HT1080 (cell line): ENCODE results near the gene DDX17. TPM values are rescaled to one million over a fixed set of nuclear protein-coding genes. Genes with fewer than 3 reads are reported as not detected.

ENCODE experiments used
- DNase-seq: peaks from one replicate; pipeline ENCODE4 v3.0.0-alpha.2; 2015; ENCODE audit warnings: low read depth
- polyA plus RNA-seq, 2 experiments: library from polyadenylated mRNA; depleted of rRNA; stranded (reverse); fragments of >200 nt; gene quantifications; 2 replicates each; pipeline ENCODE4 v1.2.3, GENCODE V29; 2015
- total RNA-seq: library from RNA; depleted of rRNA; stranded (reverse); fragments of >200 nt; shearing (Covaris generic); gene quantifications from 2 replicates; pipeline ENCODE4 v1.2.3, GENCODE V29; 2014; rRNA removed

Gene DDX17
- 241 and 292 TPM in 2 replicates for total RNA-seq
- polyA plus RNA-seq (2015; cell fraction: cytosol; rRNA removed), result 85.9 and 95.6 TPM in 2 replicates
- polyA plus RNA-seq (2015; cell fraction: nucleus; rRNA removed), result 889 and 1,102 TPM in 2 replicates

DNA sequence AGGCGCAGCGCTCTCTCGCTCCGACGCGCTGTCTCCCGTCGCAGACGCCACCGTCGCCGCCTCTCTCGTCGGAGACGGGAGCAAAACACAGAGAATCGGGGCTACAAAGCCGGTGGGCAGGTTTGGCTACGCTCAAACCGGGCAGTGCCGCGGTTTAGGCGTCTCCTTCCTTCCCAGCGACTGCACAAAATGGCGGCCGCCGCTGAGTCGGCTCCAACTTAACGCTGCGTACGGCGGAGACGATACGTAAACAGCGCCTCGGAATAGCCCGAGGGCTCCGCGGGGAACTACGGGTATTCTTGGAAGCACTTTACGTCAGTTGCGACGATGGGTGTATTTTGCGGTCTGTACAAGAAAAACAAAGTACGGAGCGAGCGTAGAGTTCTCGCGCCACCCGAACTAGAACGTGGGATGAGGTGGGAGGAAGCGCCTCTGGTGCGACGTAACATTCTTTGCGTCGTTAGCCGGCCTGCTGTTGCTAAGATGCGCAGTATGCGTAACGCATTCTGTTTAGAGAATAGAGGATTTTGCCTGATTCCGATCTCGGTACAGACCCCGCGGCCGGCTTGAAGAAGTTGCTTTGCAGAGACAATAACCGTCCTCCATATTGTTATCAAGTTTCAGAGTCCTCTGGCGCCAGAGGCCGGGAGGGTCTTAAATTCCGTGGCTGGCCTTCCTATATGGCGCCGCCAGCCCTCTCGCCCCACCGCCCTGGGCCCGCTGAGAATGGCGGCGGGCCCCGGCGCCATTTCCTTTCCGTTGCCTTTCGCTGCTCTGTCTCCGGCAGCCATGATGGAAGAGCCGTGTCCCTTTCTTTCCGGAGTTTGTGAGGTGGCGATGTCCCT is at the start of gene DDX17:
Gene DDX17 (minus strand): TSS at position 194 of the 845 bp plus-strand sequence.
- peak; percentile 95 for DNase-seq

DNA sequence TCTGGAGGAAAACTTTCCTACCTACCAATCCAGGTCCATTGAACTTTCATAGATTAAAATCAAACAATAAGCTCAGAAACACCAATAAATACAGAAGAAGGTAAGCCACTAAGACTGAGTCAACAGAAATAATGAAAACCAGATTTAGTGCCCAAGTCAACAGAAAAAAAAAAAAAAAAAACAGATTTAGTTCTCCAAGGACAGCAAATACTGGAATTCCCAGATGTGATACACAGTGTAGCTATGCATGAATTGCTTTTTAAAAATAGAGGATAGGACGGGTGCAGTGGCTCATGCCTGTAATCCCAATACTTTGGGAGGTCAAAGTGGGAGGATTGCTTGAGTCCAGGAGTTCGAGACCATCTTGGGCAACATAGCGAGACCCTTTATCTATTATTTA is 48.2 kb upstream of the DDX17 start:
- DNase-seq, result no peak

DNA sequence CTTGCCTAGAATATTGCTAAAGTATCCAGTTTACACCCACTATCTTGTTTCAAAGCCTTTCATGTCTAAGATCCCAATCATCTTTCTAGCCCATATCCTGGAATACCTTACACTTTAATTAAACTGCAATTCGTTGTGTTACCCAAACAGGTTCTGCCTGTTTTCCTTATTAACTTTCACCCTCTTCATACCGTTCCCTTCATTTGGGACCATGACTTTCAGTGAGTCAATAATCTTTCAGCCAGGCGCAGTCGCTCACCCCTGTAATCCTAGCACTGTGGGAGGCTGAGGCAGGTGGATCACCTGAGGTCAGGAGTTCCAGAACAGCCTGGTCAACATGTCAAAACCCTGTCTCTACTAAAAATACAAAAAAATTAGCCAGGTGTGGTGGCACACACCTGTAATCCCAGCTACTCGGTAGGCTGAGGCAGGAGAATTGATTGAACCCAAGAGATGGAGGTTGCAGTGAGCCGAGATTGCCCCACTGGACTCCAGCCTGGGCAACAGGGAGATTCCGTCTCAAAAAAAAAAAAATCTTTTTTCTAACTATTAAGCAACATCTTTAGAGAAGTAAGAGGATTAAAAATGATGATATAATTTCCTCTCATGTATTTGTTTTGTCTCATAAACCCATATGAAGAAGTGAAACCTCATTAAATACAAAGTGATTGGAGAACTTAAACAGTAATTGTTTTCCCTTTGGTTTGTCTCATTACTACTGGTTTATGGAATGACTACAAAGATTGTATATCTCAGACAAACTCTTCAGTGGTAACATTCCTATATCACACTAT is 43.2 kb upstream of the DDX17 start:
- no peak for DNase-seq

DNA sequence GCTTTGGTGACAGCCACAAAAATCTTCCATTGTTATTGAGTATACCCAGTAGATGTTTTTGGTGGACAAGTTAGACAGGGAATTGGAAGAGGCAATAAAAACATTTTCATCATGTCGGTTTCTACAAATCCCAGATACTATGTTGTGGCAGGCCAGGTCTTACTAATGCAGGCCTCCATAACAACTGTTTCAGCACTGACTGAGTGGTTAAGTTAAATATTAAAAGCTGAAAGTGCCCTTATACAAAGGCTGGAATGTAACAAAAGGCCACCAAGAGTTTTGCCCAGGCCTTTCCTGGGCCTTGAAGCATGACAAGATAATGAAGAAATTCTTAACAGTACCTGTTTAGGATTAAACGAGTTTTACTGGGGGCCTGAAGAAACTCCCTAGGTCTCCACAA is 34.6 kb upstream of the DDX17 start:
- DNase-seq, result no peak

DNA sequence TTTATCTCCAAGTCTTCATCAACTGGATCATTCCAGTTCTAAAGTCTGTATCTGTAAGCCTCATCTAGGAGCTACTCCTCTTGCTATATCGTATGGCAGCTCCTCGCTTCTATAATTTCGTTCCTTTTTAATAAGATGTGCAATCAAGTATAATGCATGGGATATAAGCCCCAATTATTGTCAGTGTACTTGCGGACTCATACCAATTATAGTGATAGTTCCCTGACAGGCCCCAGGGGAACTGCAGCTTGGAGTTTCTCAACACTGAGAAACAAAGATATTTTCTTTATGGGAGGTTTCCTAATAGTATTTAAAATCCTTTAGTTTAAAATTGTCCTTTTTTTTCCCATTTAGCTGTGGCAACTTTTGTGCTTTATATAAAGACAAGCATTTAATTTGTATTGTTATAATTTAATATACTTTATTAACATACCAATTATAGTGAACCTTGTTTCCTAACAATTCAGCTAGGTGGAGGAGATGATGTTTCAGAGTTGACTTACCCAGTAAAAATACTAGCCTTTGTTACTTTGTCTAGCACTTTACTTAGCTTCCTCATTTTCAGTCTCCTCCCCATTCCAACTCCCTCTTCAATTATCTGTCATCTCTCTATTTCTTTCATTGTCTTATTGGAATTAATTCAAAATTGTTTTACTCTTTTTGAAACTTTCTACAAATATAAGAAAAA is 25.3 kb upstream of the DDX17 start:
- DNase-seq, result no peak

DNA sequence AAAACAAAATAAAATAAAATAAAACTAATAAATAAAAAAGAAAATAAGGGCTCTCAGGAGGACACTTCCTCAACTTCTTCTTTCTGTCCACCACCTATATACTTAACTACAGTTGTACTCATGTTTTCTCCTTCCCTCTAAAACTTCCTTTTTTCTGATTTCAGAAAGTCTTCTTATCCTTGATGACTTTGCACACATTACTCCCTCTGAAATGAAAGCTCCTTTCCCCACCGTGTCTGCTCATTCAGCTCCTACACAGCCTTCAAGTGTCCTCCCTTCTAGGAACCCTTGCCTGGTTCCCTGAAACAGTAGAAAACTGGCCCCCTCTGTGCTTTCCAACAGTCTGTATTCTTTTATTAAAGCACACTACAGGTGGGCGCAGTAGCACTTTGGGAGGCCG is 18.3 kb upstream of the DDX17 start:
- DNase-seq, result no peak

DNA sequence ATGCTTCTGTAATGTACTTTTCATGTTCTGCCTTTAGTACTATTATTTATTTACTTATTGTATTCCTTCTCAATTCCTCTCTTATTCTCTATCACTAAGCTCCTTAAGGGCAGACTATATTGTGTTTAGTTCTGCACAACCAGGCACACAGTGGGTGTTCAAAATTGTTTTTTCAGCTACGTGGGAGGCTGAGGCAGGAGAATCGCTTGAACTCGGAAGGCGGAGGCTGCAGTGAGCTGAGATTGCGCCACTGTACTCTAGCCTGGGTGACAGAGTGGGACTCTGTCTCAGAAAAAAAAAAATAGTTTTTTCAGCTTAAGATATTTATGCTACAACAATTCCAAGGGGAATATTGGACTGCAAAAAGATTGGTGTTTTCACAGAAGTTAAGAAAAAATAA is 17.4 kb upstream of the DDX17 start:
- no peak for DNase-seq

DNA sequence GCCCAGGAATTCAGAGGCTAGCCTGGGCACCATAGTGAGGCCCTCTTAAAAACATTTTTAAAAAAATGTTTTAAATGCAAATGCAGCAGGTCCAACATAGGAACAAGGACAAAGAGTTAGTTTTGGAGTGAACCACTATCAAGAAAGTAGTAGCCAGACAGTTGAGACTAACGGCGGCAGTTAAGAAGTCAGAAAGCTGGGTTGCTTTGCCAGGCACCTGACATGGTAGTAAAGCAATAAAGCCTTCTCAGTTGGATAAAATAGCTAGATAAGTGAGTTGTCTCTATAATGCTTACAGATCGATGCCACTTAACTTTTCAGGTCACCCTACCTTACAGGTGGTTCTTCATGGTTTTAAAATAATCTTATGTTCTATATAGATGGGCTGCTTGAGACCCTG is 16.9 kb upstream of the DDX17 start:
- no peak for DNase-seq

DNA sequence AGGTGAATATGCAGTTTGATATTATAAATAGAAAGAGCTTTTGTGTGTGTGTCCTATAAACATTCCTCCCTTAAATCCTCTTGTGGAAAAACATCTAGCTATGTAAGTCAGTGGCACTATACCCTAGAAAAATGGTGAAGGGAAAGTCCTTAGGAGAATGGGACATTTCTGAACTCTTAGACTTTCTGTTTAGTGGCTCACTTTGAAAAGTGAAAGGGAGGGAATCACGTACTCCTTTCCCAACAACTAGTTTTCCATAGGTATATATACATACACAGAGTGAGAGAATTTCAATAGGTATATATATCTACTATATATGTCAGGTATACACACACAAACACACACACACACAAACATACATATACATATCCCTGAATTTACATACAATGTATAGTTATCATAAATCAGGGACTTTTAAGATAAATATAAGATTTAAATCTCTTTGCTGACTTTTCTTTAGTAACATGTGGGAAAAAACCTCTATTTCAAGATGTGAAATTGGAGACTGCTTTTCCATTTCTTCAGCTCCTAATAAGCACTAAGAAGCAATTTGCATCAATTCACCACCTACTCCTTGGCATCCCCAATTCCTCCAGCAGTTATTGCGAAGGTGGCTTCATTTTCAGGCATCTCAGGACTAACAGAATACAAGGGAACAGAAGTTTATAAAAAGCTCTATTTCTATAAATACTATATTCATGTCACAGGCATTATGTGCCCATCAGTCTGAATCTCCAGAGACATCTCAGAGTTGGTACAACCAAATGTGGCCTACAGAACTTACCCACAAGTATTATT is 13.5 kb upstream of the DDX17 start:
- DNase-seq, result no peak

DNA sequence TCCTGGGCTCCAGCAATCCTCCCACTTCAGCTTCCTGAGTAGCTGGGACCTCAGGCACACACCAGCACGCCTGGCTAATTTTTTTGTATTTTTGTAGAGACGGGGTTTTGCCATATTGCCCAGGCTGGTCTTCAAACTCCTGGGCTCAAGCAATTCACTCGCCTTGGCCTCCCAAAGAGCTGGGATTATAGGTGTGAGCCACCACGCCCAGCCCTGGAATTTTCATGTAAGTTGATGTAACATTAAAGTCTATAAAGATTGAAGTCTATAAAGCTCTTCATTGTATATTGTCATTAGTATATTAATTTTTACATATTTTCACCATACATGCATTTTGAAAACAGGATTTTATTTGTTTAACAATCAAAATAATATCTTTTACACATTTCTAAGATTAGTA is 12.5 kb upstream of the DDX17 start:
- no peak for DNase-seq

DNA sequence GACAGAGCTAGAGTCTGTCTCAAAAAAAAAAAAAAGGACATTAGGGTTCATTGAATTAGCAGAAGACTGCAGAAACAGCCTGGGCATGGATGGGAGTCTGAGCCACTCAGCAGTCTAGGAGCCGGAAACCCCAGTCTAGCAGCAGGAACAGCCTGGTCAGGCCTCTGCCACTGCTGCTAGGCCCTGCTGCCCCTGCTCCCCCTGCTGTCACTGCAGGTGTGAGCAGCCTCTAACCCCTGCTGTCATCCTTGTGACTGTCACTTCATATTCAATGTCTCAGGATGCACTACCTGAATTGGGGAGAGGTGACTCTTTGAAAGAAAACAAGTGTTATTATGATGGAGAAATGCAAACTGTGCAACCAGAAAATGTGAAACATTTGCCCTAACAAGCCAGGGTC is 7.0 kb upstream of the DDX17 start:
- no peak for DNase-seq

DNA sequence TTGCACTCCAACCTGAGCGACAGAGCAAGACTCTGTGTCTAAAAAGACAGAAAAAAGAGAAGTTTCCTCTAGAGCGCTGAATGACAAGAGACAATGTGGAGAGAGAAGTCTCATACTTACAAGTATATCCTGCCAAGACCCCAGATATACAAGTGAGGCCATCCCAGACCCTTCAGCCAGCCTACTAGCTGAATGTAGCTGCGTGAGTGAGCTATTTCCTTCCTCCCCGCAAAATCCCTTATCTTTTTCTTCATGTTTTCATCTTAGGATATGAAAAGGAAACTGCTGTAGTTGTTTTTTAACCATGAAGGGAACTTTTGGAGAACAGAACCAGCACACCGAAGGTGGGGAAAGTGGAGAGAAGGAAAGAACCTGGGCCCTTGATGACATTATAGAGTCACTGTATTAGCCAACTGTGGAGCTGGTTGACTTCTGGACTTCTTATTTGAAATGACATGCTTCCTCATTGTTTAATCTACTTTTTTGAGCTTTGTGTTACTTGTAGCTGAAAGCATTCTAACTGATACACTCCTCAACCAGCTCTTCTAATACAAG is 4.4 kb upstream of the DDX17 start:
- no peak for DNase-seq

DNA sequence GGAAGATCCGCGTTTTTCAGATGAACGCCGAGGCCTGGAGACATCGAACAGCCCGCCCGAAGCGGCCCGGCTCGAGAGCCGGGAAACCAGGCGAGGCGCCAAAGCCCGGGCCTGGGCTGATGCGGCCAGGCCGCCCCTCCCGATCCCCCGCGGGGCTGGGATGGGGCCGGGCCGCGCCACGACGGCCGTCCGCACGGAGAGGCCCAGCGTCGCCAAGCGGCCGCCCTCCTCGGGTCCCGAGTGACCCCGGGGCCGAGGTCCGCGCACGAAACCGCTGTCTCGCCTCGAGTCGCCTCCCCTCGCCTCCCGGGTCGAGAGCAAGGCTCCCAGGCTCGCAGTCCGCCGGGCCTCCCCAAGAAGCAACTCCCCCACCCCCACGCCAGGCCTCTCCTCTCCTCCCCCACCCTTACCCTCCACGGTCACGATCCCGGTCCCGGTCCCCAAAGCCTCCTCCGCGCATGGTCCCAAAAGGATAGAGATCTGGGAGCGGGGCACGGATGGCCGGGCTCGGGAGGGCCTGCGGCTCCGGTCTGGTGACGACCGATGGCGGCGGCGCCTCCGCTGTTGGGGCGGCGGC is 482 bp downstream of the DDX17 start:
- DNase-seq, result peak; percentile 24

DNA sequence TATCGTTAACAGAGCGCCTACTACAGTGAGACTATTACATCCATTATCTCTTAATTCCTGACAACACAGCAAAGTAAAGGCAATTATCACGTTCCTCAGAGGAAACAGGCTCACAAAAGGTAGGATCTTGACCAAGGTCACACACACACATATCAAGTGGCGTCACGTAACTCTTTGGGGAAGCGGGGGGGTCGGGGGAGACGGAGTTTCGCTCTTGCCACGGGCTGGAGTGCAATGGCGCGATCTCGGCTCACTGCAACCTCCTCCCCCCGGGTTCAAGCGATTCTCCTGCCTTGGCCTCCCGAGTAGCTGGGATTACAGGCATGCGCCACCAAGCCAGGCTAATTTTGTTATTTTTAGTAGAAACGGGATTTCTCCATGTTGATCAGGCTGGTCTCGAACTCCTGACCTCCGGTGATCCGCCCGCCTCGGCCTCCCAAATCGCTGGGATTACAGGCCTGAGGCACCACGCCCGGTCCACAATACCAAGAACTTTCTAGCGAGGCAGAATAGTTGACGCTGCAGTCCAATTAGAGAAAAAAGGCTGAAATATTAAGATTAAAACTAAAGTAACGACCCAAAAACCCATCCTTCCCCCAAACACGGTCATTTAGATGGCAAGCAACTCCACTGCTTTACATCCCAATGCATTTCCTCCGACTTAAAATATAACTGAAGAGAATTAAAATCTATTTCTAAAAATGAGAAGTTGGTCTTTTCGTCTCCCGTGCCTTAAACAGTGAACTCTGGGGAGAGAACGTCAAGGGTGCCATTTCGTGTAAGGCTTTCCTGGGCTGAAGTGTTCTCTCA is 1.2 kb downstream of the DDX17 start:
- peak; percentile 32 for DNase-seq

DNA sequence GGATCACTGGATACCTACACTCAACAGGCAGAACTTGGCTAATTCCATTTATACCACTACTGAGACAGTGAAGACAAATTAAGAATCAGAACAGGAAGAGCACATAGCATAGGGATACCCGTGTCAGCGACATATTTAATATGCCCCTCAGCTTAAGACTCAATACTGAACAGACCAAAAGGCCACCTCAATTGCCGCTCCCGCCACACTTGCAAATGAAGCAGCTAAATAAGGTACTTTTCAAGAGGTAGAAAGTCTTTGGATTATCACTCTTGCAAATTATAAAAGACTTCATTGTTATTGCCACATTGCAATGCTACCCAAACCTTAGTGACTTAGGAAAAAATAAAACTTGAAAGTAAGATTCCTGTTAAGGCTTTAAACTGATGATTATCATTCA is 3.1 kb downstream of the DDX17 start:
- no peak for DNase-seq

DNA sequence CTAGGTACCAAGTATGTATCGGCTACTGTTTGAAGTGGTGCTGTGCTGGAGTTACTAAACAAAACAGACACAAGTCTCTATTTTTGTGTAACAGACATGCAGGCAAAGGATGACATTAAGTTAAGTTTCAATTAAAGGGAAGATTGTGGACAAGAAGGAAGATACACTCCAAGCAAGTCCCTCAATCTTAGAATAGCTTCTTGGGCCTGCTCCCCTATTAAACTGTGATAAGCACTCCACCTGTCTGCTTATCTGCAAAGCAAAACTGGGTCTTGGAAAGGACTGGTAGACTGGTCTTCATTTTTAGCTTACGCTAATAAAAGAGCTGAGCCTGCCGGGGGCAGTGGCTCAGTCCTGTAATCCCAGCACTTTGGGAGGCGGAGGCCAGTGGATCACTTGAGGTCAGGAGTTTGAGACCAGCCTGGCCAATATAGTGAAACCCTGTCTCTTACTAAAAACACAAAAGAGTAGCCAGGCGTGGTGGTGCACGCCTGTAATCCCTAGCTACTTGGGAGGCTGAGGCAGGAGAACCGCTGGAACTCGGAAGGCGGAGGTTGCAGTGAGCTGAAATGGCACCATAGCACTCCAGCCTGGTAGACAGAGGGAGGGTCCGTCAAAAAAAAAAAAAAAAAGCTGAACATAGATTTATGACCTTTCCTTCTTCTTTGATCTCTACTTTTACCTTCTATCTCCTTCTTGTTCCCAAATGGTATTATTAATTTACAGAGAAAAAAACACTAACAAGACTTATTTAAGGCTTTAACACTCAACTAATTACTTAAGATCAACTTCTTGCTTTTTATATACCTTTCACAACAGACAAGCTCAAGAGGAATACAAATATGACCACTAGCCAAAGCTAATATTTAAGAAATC is 4.1 kb downstream of the DDX17 start:
- DNase-seq, result no peak

DNA sequence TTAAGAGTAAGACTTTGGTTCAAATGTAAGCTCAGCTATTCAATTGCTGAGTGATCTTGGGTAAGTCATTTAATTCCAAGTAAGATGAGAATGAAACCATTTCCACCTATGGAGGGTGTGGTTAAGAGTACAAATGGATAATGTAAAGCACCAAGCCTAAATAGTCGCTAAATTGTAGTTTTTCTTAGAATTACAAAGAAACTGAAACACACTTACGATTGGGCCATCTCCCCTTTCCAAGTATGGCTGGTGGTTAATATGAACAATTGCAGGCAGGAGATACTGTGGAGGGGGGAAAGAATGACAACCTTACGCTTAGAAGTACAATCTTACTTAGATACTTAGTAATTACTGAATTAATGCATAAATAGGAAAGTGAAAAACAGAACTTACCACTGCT is 8.2 kb downstream of the DDX17 start:
- no peak for DNase-seq

DNA sequence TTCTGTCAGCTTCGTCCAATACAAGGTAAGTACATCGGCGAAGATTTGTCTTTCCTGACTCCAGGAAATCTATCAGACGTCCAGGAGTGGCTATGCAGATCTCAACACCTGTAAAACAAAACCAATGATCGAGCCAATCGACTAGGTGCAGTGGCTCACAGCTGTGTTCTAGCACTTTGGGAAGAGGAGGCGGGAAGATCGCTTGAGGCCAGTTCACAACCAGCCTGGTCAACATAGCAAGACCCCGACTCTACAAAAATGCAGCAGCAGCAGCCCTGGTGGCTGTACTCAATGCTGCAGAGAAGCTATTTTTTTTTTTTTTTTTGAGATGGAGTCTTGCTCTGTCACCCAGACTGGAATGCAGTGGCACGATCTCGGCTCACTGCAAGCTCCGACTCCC is 11.2 kb downstream of the DDX17 start:
- DNase-seq, result no peak
